Measurements from ENCODE around the gene WDR64. TPM values are rescaled to one million over a fixed set of nuclear protein-coding genes. Genes with fewer than 3 reads are reported as not detected.

Gene WDR64
- total and polyA plus RNA-seq, 2 donors (not counting 3 experiments of a cell fraction or from before 2014, with no cell fraction given): not detected

DNA sequence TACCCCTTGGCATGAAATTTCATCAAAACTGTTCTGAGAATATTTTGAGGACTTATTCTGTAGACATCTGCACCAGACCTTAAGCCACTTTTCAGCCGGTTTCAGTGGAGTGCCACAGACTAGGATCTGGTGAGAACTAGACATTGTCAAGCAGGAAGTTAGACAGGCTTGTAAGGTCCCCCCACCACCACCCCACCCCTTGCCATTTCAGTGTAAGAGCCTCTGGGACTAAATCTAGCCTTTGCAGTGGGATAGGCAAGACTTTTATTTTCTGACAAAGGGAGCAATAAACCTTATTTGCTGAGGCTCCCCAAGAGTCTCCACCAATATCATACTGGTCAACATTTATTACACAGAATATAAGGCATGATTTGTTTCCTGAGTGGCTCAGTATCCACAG, 118.0 kb downstream of the WDR64 start:
- Histone ChIP-seq H3K36me3 (ENCODE audit: control insufficient read depth in 2 of 2, extremely low read depth in 1 of 2, insufficient read depth in 2 of 2, low read length in 2 of 2) (no peaks in the 10 kb centered on the region), H3K9me1 (replicated peaks; ENCODE audit: control insufficient read depth, extremely low read depth, insufficient read depth, low read length) (no peaks in the 10 kb centered on the region), H3K4me1 (ENCODE audit: control insufficient read depth, extremely low read depth, insufficient read depth, low read length) (no peaks in the 10 kb centered on the region), H3K27me3 (ENCODE audit: control insufficient read depth in 2 of 2, insufficient read depth in 2 of 2, low read length in 2 of 2) (no peaks in the 10 kb centered on the region), H3K9ac (replicated peaks; ENCODE audit: extremely low read depth, insufficient read depth, low read length) (no peak overlapping the region), H4K20me1 (replicated peaks; ENCODE audit: control insufficient read depth, extremely low read depth, insufficient read depth, low read length) (no peaks in the 10 kb centered on the region), H3K9me3 (replicated peaks; ENCODE audit: control insufficient read depth, insufficient read depth, low read length) (no peaks in the 10 kb centered on the region), H3K4me2 (ENCODE audit: insufficient read depth, low read length) (no peak overlapping the region), H3K4me3 (replicated peaks in 1 of 3; ENCODE audit: insufficient read depth in 1 of 3, low read depth in 1 of 3, low read length in 3 of 3) (no peak overlapping the region), H3K79me2 (ENCODE audit: control insufficient read depth, insufficient read depth, low read length) (no peaks in the 10 kb centered on the region), H2AFZ (ENCODE audit: low read depth, low read length) (no peak overlapping the region), H3K27ac (ENCODE audit: insufficient read depth, low read depth, low read length) (no peak overlapping the region)
- no TSS peak for BruUV-seq (replicated peaks)
- no peak for DNase-seq (ENCODE audit: low read depth, low spot score)
- FAIRE-seq: no peak
- ChIA-PET POLR2A (no interaction called here), CTCF (interaction anchor here (0.9 kb wide), 1 partner anchor 56 kb away, joined by 4 read pairs; no protein-coding TSS in a partner anchor)
- dilution Hi-C loops (cut with MboI; ENCODE audit: extremely low pct_ligation_motif_present, low sequenced_read_pairs): no loop called here
- intact Hi-C loops (cut with micrococcal nuclease): no loop called here
- no peak for TF ChIP-seq POLR2AphosphoS5 (IDR thresholded peaks at IDR 0.05; ENCODE audit: insufficient read depth, low read depth, low read length)
- TF ChIP-seq, protein P1, sequence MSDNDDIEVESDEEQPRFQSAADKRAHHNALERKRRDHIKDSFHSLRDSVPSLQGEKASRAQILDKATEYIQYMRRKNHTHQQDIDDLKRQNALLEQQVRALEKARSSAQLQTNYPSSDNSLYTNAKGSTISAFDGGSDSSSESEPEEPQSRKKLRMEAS (IDR thresholded peaks at IDR 0.05; ENCODE audit: insufficient read depth, insufficient read length): no peak
- no peak for TF ChIP-seq GATA2 (IDR thresholded peaks at IDR 0.05; ENCODE audit: insufficient read depth, insufficient read length, low read depth, low read length)

DNA sequence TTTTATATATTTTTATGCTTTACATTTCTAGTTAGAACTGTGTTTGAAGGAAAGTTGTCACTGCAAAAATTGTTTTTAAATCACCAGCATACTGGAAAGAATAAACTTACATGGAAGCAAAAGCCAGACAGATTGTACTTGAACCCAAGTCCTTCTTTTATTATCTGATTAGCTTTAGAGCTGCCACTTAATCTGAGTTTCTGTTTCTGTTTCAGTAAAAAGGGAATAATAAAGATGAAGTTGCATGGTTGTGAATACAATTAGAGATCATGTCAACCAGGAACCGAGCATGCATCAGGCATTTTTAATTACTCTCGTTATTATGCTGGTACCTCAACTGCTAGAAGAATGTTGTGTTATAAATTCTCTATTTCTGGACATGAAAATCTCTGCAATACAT, 119.0 kb downstream of the WDR64 start:
- dilution Hi-C loops (cut with MboI; ENCODE audit: extremely low pct_ligation_motif_present, low sequenced_read_pairs): no loop called here
- Histone ChIP-seq H3K4me2 (ENCODE audit: insufficient read depth, low read length) (no peak overlapping the region), H3K9me1 (replicated peaks; ENCODE audit: control insufficient read depth, extremely low read depth, insufficient read depth, low read length) (no peaks in the 10 kb centered on the region), H2AFZ (ENCODE audit: low read depth, low read length) (no peak overlapping the region), H3K9ac (replicated peaks; ENCODE audit: extremely low read depth, insufficient read depth, low read length) (no peak overlapping the region), H3K4me1 (ENCODE audit: control insufficient read depth, extremely low read depth, insufficient read depth, low read length) (no peaks in the 10 kb centered on the region), H3K4me3 (replicated peaks in 1 of 3; ENCODE audit: insufficient read depth in 1 of 3, low read depth in 1 of 3, low read length in 3 of 3) (no peak overlapping the region), H3K27ac (ENCODE audit: insufficient read depth, low read depth, low read length) (no peak overlapping the region), H3K27me3 (ENCODE audit: control insufficient read depth in 2 of 2, insufficient read depth in 2 of 2, low read length in 2 of 2) (no peaks in the 10 kb centered on the region), H3K79me2 (ENCODE audit: control insufficient read depth, insufficient read depth, low read length) (no peaks in the 10 kb centered on the region), H3K36me3 (ENCODE audit: control insufficient read depth in 2 of 2, extremely low read depth in 1 of 2, insufficient read depth in 2 of 2, low read length in 2 of 2) (no peaks in the 10 kb centered on the region), H4K20me1 (replicated peaks; ENCODE audit: control insufficient read depth, extremely low read depth, insufficient read depth, low read length) (no peaks in the 10 kb centered on the region), H3K9me3 (replicated peaks; ENCODE audit: control insufficient read depth, insufficient read depth, low read length) (no peaks in the 10 kb centered on the region)
- intact Hi-C loops (cut with micrococcal nuclease): no loop called here
- no peak for FAIRE-seq
- no peak for DNase-seq (ENCODE audit: low read depth, low spot score)
- ChIA-PET POLR2A (no interaction called here), CTCF (no interaction called here)
- no peak for TF ChIP-seq EZH2 (IDR thresholded peaks at IDR 0.05; ENCODE audit: borderline replicate concordance, low read depth, low read length, severe bottlenecking)
- TF ChIP-seq POLR2AphosphoS5 (IDR thresholded peaks at IDR 0.05; ENCODE audit: insufficient read depth, low read depth, low read length): no peak
- TF ChIP-seq GATA2 (IDR thresholded peaks at IDR 0.05; ENCODE audit: insufficient read depth, insufficient read length, low read depth, low read length): no peak
- TF ChIP-seq POLR2A (IDR thresholded peaks at IDR 0.05; ENCODE audit: low read depth, low read length): no peak
- TF ChIP-seq, protein P1 (IDR thresholded peaks at IDR 0.05; ENCODE audit: insufficient read depth, insufficient read length): no peak
- no peak for TF ChIP-seq MYC (IDR thresholded peaks at IDR 0.05; ENCODE audit: low read depth, low read length)
- TF ChIP-seq JUN (IDR thresholded peaks at IDR 0.05; ENCODE audit: borderline replicate concordance, insufficient read depth, insufficient read length, low read depth): no peak
- TF ChIP-seq, protein P2, sequence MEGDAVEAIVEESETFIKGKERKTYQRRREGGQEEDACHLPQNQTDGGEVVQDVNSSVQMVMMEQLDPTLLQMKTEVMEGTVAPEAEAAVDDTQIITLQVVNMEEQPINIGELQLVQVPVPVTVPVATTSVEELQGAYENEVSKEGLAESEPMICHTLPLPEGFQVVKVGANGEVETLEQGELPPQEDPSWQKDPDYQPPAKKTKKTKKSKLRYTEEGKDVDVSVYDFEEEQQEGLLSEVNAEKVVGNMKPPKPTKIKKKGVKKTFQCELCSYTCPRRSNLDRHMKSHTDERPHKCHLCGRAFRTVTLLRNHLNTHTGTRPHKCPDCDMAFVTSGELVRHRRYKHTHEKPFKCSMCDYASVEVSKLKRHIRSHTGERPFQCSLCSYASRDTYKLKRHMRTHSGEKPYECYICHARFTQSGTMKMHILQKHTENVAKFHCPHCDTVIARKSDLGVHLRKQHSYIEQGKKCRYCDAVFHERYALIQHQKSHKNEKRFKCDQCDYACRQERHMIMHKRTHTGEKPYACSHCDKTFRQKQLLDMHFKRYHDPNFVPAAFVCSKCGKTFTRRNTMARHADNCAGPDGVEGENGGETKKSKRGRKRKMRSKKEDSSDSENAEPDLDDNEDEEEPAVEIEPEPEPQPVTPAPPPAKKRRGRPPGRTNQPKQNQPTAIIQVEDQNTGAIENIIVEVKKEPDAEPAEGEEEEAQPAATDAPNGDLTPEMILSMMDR (IDR thresholded peaks at IDR 0.05; ENCODE audit: extremely low read depth in 1 of 2, insufficient read depth in 1 of 2, low read depth in 1 of 2, low read length in 2 of 2): no peak
- no peak for TF ChIP-seq FOS (IDR thresholded peaks at IDR 0.05; ENCODE audit: borderline replicate concordance, insufficient read depth, low read length)
- BruUV-seq (replicated peaks): no TSS peak

Data from endothelial cell of umbilical vein (primary cell).